K562 (cell line): ENCODE results near the gene ZNF865. TPM values are rescaled to one million over a fixed set of nuclear protein-coding genes. Genes with fewer than 3 reads are reported as not detected.
A peak's percentile ranks its signal among the peaks of the same experiment; 100 is the strongest.

ENCODE experiments used
- ATAC-seq: fragments of 200-7000 bp; cut with Tn5 transposase; 3 replicates; pipeline ENCODE4 v1.9.1; 2020; ENCODE audit warnings: moderate library complexity
- BruUV-seq: library from RNA; stranded (reverse); fragments of 400-500 nt; replicated peaks from 2 replicates; lab custom pipeline; 2021; lab: Mats Ljungman, UMichigan
- CTCF ChIA-PET: fragments of 300-600 bp; formaldehyde crosslinking; extraction: SDS; loops from one replicate; lab custom pipeline; 2021; ENCODE audit warnings: low intra/inter-chr PET ratio; lab: Yijun Ruan, JAX
- POLR2A ChIA-PET: fragments of 300-600, 350-650 bp; sonication (Branson Sonifier 250); formaldehyde crosslinking; extraction: SDS; loops from one replicate; lab custom pipeline; 2021; ENCODE audit warnings: antibody characterized with exemption, inconsistent platforms; lab: Yijun Ruan, JAX
- DNase-seq, 4 experiments: peaks; one replicate each; pipeline versions ENCODE4 v3.0.0 to v3.0.0-alpha.2; 2011 to 2018; ENCODE audit warnings: low spot score in 3 of 4, mixed read lengths in 3 of 4; ENCODE audit errors: extremely low read depth in 1 of 4
- FAIRE-seq: peaks from 2 replicates; lab custom pipeline; 2011; peaks lifted over from hg19 to GRCh38; lab: Jason Lieb, UNC
- H2AFZ ChIP-seq: 2 replicates; pipeline ENCODE4 v1.6.0; 2011; ENCODE audit warnings: low read depth, low read length, control low read depth, inconsistent platforms
- H3K27ac ChIP-seq: fragments of 200-600 bp; 3 replicates; pipeline ENCODE4 v1.8.0; 2011; ENCODE audit warnings: low read depth, mild to moderate bottlenecking, control low read depth, inconsistent platforms, low read length, moderate library complexity, mixed read lengths; ENCODE audit errors: extremely low read depth
- H3K27me3 ChIP-seq, 2 experiments: fragments of 300-600 bp in 1 of 2; 2 replicates in 1 of 2; 3 replicates in 1 of 2; pipeline versions ENCODE4 v1.6.0 to v1.8.0; 2011; ENCODE audit warnings: inconsistent platforms in 2 of 2, low read length in 2 of 2, mild to moderate bottlenecking in 1 of 2, mixed read lengths in 1 of 2, moderate library complexity in 1 of 2; ENCODE audit not compliant: control insufficient read depth in 2 of 2, insufficient read depth in 2 of 2
- H3K36me3 ChIP-seq: fragments of 300-600 bp; 3 replicates; pipeline ENCODE4 v1.8.0; 2011; ENCODE audit warnings: mild to moderate bottlenecking, low read length, inconsistent platforms; ENCODE audit not compliant: control insufficient read depth, insufficient read depth
- H3K4me1 ChIP-seq, 2 experiments: fragments of 200-600 bp in 1 of 2; replicated peaks in 1 of 2; 2 replicates in 1 of 2; 3 replicates in 1 of 2; pipeline versions ENCODE4 v1.5.1 to v1.8.0; 2011; ENCODE audit warnings: inconsistent platforms in 2 of 2, low read length in 2 of 2, mild to moderate bottlenecking in 1 of 2, mixed read lengths in 1 of 2, moderate library complexity in 1 of 2; ENCODE audit not compliant: control insufficient read depth in 2 of 2, insufficient read depth in 2 of 2
- H3K4me2 ChIP-seq: 2 replicates; pipeline ENCODE4 v1.6.1; 2011; ENCODE audit warnings: low read length, control low read depth, inconsistent platforms, mixed read lengths; ENCODE audit not compliant: insufficient read depth
- H3K4me3 ChIP-seq: fragments of 200-600 bp; sonication (generic), shearing (Covaris generic); 2 replicates; pipeline ENCODE4 v1.5.1; 2016; ENCODE audit warnings: control low read depth, inconsistent platforms
- H3K79me2 ChIP-seq: fragments of 200-600 bp; 3 replicates; pipeline ENCODE4 v1.8.0; 2011; ENCODE audit warnings: low read length, inconsistent platforms; ENCODE audit not compliant: control insufficient read depth, insufficient read depth
- H3K9ac ChIP-seq, 2 experiments: 2 replicates each; pipeline versions ENCODE4 v1.6.0 to v1.6.1; 2011; ENCODE audit warnings: low read depth in 2 of 2, low read length in 2 of 2, control low read depth in 1 of 2, inconsistent platforms in 1 of 2, mild to moderate bottlenecking in 1 of 2, mixed read lengths in 1 of 2; ENCODE audit not compliant: insufficient read depth in 1 of 2
- H3K9me1 ChIP-seq: one replicate; pipeline ENCODE4 v1.6.0; 2011; ENCODE audit warnings: inconsistent platforms, mild to moderate bottlenecking, low read length, moderate library complexity; ENCODE audit not compliant: control insufficient read depth, insufficient read depth
- H3K9me3 ChIP-seq: replicated peaks from 2 replicates; pipeline ENCODE4 v1.5.1; 2011; ENCODE audit warnings: low read depth, low read length, inconsistent platforms; ENCODE audit not compliant: control insufficient read depth, insufficient read depth
- H4K20me1 ChIP-seq: replicated peaks from 2 replicates; pipeline ENCODE4 v1.6.1; 2011; ENCODE audit warnings: low read length, inconsistent platforms, mixed read lengths; ENCODE audit not compliant: control insufficient read depth, insufficient read depth
- COPS2 ChIP-seq: fragments of 450-650 bp; conservative IDR thresholded peaks from 2 replicates; pipeline ENCODE4 v1.6.1; 2016; ENCODE audit warnings: mild to moderate bottlenecking, moderate library complexity
- GABPB1 ChIP-seq: sonication (generic); formaldehyde crosslinking; IDR thresholded peaks from 2 replicates; pipeline ENCODE4 v1.8.0; 2022; ENCODE audit warnings: mild to moderate bottlenecking, missing genetic modification reagents
- KDM5B ChIP-seq: fragments of 200-600 bp; sonication (generic); IDR thresholded peaks from 2 replicates; pipeline ENCODE4 v1.6.1; 2012; ENCODE audit warnings: low read depth, mild to moderate bottlenecking, moderate library complexity, low read length, control low read depth, inconsistent platforms; ENCODE audit not compliant: insufficient replicate concordance
- MAZ ChIP-seq, 2 experiments: fragments of 450-650 bp in 1 of 2; sonication (generic) in 1 of 2; formaldehyde crosslinking; IDR thresholded peaks in 1 of 2; conservative IDR thresholded peaks in 1 of 2; 2 replicates each; pipeline versions ENCODE4 v1.4.0 to v1.5.0; 2020; ENCODE audit warnings: mild to moderate bottlenecking in 1 of 2, missing genetic modification reagents in 1 of 2
- RAD21 ChIP-seq, 2 experiments: fragments of 250-450 bp in 1 of 2; fragments of 450-650 bp in 1 of 2; sonication (Bioruptor Pico) in 1 of 2; formaldehyde crosslinking in 1 of 2; IDR thresholded peaks in 1 of 2; conservative IDR thresholded peaks in 1 of 2; 2 replicates each; pipeline versions ENCODE4 v1.4.0 to v1.8.0; 2020 to 2022; ENCODE audit warnings: mild to moderate bottlenecking in 2 of 2, moderate library complexity in 1 of 2
- SMARCA4 ChIP-seq: fragments of 450-650 bp; IDR thresholded peaks from 2 replicates; pipeline ENCODE4 v1.6.1; 2016
- ZBTB8A ChIP-seq: fragments of 450-650 bp; IDR thresholded peaks from 2 replicates; pipeline ENCODE4 v1.6.1; 2018; ENCODE audit warnings: mild to moderate bottlenecking, moderate library complexity; ENCODE audit not compliant: partially characterized antibody
- ZSCAN32 ChIP-seq: fragments of 450-650 bp; formaldehyde crosslinking; IDR thresholded peaks from 2 replicates; pipeline ENCODE4 v1.4.0; 2020; ENCODE audit warnings: mild to moderate bottlenecking, moderate library complexity
- WGBS: fragments of 100-300 bp; shearing (Covaris generic); methylation state at CpG from one replicate; pipeline ENCODE4 v1.1.6; 2016; ENCODE audit warnings: low coverage, mixed read lengths; ENCODE audit not compliant: insufficient coverage; ENCODE audit errors: missing lambda C conversion rate; 5-methylcytosine and 5-hydroxymethylcytosine counted together
- in situ Hi-C: fragments of 300-500 bp; cut with MboI; formaldehyde crosslinking; loops from 4 replicates; pipeline ENCODE4 v1.15.0; 2018; ENCODE audit warnings: inconsistent platforms, mixed read lengths
- intact Hi-C: fragments of 100-400 bp; cut with micrococcal nuclease; formaldehyde crosslinking; loops from 2 replicates; pipeline ENCODE4 v1.14.2; 2022
- polyA plus RNA-seq, 8 experiments: library from polyadenylated mRNA; depleted of rRNA in 4 of 8; stranded (reverse) in 5 of 8; unstranded in 3 of 8; fragments of >200 nt; fragmentation: Nextera tagmentation in 2 of 8; fragmentation: Illumina TruSeq in 1 of 8; extraction: Ambion mirVana in 2 of 8; extraction: Trizol in 1 of 8; gene quantifications; 2 replicates each; pipeline versions ENCODE4 v1.2.1 to v1.2.3, GENCODE V29; 2011 to 2014; ENCODE audit warnings: inconsistent platforms in 1 of 8, missing spikeins in 1 of 8
- total RNA-seq, 7 experiments: library from RNA; depleted of rRNA in 6 of 7; stranded (reverse); fragments of >200 nt in 6 of 7; fragmentation: Illumina TruSeq in 2 of 7; extraction: Trizol in 2 of 7; gene quantifications; 2 replicates each; pipeline versions ENCODE4 v1.2.1 to v1.2.3, GENCODE V29; 2011 to 2021; ENCODE audit warnings: low replicate concordance in 1 of 7
- TF ChIP-seq, protein P1 (sequence below), 3 experiments: fragments of 200-800 bp in 1 of 3; sonication (Bioruptor generic) in 1 of 3; sonication (generic) in 1 of 3; formaldehyde crosslinking in 1 of 3; IDR thresholded peaks; 2 replicates each; pipeline versions ENCODE4 v1.6.1 to v1.8.0; 2016 to 2022; ENCODE audit warnings: mild to moderate bottlenecking in 2 of 3, missing compliant biosample characterization in 2 of 3, missing genetic modification characterization in 2 of 3, missing genetic modification reagents in 1 of 3
- TF ChIP-seq, protein P2 (sequence below): sonication (generic); formaldehyde crosslinking; IDR thresholded peaks from 2 replicates; pipeline ENCODE4 v1.8.0; 2022; ENCODE audit warnings: missing genetic modification reagents, mild to moderate bottlenecking, borderline replicate concordance

Gene ZNF865
- total and polyA plus RNA-seq, 9 of the 15 experiments (the other 6 are each of a cell fraction or from before 2014, with no cell fraction given), result 0.40 to 18.8 (median 1.6) TPM; not detected in 2

DNA sequence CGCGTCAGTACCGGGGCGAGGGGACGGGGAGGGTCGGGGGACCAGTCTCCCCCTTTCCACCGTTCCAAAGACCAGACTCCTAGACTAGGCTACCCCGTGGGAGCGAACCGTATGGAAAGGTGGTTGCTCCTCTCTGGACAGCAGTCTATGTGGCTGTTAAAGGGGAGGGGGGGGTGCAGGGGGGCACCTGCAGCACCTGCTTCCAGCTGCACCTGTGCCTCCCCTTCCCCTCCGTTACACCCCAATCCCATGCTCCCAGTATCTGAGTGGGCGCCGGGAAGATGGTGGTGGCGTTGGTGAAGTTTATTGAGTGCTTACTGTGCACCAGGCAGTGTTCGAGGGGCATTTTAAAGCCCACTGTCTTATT lies 4.8 kb upstream of the ZNF865 start:
- Histone ChIP-seq H2AFZ (peak overlapping the region; percentile 53), H3K79me2 (peaks cover 20% of the 10 kb centered on the region), H3K36me3 (peaks cover 13% of the 10 kb centered on the region; the same call in 2 of the 3 replicates), H3K9me1 (no peaks in the 10 kb centered on the region), H3K4me1 (peaks cover 24 to 42% of the 10 kb centered on the region in 2 experiments; a peak in 4 of 5 replicates), H3K9me3 (peaks cover 2% of the 10 kb centered on the region; the same call in 1 of the 2 replicates), H3K27ac (peak overlapping the region; percentile 100), H4K20me1 (no peaks in the 10 kb centered on the region), H3K4me3 (peak overlapping the region; percentile 60), H3K9ac (peak overlapping the region; percentile 96 to 99), H3K4me2 (peak overlapping the region; percentile 99), H3K27me3 (no peaks in the 10 kb centered on the region)
- POLR2A ChIA-PET, result interaction anchor here (0.6 kb wide), 1 partner anchor 10 kb away, joined by 3 read pairs; no protein-coding TSS in a partner anchor
- FAIRE-seq, result no peak
- in situ Hi-C loops (no loop called here), intact Hi-C loops (no loop called here)
- DNase-seq, result no peak
- WGBS, result 21% methylated on average over 4 of the region's 15 CpGs
- no TSS peak for BruUV-seq
- no peak for ATAC-seq
- CTCF ChIA-PET, result no interaction called here
- TF ChIP-seq KDM5B (no peak), SMARCA4 (no peak), ZBTB8A (no peak), MAZ (CRISPR knock-in tag; conservative IDR thresholded peaks at IDR 0.05 in 1 of 2, IDR thresholded peaks at IDR 0.05 in 1 of 2) (0 out of 4 replicates have a peak, but pooled peaks of 1 of the 2 experiments have one; percentile 15), ZSCAN32 (no peak), RAD21 (CRISPR knock-in tag; conservative IDR thresholded peaks at IDR 0.05 in 1 of 2, IDR thresholded peaks at IDR 0.05 in 1 of 2) (no peak), GABPB1 (CRISPR knock-in tag) (0 out of 2 replicates have a peak, but pooled peaks have one; percentile 16), COPS2 (no peak)
- TF ChIP-seq, protein P1, sequence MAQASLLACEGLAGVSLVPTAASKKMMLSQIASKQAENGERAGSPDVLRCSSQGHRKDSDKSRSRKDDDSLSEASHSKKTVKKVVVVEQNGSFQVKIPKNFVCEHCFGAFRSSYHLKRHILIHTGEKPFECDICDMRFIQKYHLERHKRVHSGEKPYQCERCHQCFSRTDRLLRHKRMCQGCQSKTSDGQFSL (CRISPR knock-in tag; IDR thresholded peaks at IDR 0.05), result peak; percentile 83
- TF ChIP-seq, protein P1 (tag; IDR thresholded peaks at IDR 0.05), result no peak
- TF ChIP-seq, protein P2, sequence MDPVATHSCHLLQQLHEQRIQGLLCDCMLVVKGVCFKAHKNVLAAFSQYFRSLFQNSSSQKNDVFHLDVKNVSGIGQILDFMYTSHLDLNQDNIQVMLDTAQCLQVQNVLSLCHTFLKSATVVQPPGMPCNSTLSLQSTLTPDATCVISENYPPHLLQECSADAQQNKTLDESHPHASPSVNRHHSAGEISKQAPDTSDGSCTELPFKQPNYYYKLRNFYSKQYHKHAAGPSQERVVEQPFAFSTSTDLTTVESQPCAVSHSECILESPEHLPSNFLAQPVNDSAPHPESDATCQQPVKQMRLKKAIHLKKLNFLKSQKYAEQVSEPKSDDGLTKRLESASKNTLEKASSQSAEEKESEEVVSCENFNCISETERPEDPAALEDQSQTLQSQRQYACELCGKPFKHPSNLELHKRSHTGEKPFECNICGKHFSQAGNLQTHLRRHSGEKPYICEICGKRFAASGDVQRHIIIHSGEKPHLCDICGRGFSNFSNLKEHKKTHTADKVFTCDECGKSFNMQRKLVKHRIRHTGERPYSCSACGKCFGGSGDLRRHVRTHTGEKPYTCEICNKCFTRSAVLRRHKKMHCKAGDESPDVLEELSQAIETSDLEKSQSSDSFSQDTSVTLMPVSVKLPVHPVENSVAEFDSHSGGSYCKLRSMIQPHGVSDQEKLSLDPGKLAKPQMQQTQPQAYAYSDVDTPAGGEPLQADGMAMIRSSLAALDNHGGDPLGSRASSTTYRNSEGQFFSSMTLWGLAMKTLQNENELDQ, result no peak
